Measurements from ENCODE around the gene GPR35.
A peak's percentile ranks its signal among the peaks of the same experiment; 100 is the strongest.

The GPR35 gene

DNA sequence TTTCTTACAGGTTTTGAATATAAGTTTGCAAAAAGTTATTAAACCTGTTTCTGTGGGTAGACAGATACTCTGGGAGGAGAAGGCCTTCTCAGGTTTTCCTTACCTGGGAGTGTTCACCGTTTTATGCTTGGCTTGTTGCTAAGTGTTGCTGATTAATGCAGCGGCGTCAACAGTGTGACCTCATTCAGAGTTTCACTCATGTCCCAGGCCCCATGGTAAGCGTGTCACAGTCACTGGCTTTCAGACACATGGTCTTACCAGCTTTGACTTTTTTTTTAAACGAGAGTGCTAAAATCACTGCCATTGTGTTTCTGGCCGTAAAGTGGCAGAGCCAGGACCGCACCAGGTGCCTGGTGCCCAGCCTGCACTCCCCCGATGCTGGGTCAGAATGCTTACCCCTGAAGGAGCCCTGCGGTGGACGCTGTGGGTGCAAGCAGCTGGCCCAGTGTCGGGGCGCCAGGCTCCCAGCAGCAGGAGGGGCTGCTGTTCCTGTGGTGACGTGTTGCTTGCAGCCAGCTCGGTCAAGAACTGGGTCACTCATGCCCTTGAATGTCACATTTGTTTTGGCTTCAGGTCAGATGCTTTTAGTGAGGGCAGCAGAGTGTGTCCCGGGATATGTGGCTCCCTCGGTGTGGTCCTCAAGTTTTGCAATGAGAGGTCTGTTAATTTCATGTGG, 35.3 kb upstream of the GPR35 start:
- DNase-seq = no peak

DNA sequence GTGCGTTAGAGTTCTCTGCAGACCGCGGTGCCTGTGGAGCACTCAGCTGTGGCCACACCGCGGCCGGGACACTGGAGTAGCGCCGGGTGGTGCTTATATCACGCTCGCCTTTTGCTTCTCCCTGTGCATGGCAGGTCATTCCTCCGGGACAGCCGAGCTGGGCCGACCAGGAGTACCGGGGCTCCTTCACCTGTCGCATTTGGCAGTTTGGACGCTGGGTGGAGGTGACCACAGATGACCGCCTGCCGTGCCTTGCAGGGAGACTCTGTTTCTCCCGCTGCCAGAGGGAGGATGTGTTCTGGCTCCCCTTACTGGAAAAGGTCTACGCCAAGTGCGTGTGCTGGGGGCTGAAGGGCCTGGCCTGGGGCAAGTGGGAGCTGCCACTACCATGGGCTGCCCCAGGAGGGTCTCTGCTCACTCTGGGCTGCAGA, 34.6 kb upstream of the GPR35 start:
- peak; percentile 7 for DNase-seq

DNA sequence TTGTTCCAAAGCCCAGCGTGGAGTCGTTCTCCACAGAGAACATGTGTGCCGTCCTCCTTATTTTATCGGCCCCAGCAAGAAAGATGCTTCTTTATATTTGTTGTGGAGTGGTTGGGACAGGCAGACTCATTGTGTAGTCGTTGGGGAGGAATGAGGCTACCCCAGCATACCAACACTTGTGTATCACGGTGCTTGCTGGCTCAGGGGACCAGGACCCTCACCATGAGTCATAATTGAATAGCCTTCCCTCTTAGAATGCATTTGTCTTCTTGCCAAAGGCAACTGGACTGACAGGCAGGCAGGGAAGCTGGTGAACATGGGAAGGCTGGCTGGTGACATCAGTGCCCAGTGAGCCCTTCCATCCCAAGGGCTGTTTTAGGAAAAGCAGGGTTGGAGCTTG, 34.1 kb upstream of the GPR35 start:
- no peak for DNase-seq

- no peak for DNase-seq
Measured at GRCh38 chr2:240591784-240592183, 33.5 kb upstream of the GPR35 start.

- DNase-seq = peak; percentile 3
Measured at GRCh38 chr2:240593026-240593702, 32.1 kb upstream of the GPR35 start.

DNA sequence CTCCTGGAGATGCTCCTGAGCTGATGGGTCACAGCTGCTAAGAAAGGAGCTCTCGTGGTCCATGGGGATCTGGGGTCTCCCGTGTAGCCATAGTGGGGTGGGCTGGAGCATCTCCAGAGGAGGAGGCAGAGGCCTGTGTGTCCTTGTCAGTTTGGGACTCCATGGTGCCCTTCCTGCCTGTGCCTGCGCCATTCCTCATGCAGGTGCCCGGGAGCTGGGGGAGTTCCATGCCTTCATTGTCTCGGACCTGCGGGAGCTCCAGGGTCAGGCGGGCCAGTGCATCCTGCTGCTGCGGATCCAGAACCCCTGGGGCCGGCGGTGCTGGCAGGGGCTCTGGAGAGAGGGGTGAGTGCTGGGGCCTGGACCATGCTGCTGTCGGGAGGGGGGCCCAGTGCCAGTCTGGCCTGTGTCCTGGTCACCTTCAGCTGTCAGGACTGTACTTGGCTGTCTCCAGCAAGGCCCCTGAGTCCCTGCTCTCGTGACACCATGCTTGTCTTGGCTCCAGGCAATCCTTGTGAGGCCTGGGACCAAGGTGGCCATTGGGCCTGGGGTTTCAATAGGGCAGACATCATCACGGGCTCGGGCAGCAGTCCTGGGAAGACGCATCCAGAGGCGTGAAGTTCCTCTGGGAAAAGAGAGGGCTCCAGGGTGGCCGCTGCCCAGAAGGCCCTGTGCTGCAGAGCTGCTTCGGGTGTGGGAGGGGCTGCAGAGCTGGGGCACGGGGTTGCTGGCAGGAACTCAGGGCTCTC, 31.4 kb upstream of the GPR35 start:
- DNase-seq = peak; percentile 8

- DNase-seq = peak; percentile 8
Measured at GRCh38 chr2:240594511-240595380, 30.5 kb upstream of the GPR35 start.

GRCh38 chr2:240595381-240596079, 29.8 kb upstream of the GPR35 start:
- peak; percentile 12 for DNase-seq

DNA sequence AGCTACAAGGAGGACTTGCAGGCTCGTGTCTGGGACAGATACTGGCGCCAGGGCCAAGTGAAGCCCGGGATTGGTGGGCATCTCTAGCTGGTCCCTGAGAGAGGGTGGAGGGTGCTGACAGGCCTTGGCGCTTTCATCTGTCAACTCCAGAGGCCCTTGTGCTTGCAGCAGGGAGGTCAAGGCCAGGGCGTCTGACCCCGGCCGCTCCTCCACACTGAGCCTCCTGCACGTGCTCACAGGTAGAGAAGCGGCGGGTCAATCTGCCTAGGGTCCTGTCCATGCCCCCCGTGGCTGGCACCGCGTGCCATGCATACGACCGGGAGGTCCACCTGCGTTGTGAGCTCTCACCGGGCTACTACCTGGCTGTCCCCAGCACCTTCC, 29.2 kb upstream of the GPR35 start:
- DNase-seq = peak; percentile 7

GRCh38 chr2:240596491-240596931, 28.8 kb upstream of the GPR35 start:
- DNase-seq = peak; percentile 9

DNA sequence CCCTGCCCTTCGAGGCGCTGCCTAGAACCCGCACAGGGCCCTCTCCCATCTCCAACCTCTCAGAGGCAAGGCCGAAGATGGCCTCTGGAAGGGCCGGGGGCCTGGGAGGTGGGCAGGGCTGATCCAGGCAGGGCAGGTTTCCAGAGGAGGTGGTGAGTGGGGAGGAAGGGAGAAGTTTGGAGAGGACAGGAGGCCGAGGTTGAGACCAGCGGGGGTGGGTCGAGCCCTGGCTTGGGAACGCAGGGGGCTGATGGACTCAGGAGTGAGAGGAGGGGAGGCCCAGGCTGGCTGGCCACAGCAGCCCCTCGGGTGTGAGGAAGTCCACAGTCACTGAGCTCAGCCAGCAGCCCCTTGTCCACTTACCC, 28.2 kb upstream of the GPR35 start:
- DNase-seq = peak; percentile 2

DNA sequence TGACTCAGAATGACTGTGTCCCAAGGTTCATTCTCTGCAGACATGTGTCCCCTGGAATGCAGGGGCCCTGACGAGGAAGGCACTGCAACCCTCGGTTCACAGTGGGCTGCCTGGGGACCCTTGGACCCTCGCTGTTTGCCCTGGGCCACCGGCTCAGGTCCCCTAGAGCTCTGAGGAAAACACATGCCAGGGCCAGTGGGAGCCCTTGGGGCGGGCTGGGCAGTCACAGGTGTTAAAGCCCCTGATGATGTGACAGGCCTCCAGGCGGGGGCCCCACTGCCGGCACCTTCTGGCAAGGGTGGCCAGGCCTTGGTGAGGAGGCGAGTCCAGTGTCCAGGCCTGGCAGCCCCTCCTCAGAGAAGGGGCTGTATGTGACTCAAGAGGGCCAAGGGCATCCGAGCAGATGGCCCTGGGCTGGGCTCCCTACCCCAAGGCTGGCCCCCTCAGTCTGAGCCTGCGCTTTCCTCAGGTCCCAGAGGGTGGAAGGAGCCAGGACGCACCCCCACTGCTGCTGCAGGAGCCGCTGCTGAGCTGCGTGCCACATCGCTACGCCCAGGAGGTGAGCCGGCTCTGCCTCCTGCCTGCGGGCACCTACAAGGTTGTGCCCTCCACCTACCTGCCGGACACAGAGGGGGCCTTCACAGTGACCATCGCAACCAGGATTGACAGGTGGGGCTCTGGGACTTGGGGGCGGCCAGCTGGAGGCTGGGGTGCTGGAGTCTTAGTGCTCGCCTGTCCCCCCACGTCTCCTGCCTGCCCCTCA, 27.7 kb upstream of the GPR35 start:
- peak; percentile 8 for DNase-seq

DNA sequence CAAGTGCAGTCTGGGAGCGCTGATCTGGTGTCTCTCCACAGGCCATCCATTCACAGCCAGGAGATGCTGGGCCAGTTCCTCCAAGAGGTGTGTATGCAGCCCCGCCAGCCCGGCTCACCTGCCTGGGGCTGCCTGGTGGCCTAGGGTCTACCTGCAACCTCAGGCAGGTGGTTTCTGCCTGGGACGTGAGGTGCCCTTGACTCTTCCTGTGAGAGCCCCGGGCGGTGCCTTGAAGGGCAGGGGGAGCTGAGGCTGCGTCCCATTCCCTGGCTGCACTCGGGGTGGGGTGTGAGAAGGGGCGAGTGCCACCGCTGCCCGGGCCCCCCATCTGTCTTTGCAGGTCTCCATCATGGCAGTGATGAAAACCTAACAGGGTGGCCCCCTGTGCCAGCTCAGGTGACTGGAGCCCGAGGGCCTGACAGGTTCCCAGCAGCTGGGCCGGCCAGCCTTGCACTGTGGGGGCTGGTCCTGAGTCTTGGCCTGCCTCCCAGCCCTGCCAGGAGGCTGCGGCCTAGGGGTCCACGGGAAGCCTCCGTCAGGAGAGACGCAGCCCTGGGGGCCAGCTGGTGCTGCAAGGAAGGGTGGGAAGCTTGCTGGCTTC, 26.9 kb upstream of the GPR35 start:
- peak; percentile 9 for DNase-seq

DNA sequence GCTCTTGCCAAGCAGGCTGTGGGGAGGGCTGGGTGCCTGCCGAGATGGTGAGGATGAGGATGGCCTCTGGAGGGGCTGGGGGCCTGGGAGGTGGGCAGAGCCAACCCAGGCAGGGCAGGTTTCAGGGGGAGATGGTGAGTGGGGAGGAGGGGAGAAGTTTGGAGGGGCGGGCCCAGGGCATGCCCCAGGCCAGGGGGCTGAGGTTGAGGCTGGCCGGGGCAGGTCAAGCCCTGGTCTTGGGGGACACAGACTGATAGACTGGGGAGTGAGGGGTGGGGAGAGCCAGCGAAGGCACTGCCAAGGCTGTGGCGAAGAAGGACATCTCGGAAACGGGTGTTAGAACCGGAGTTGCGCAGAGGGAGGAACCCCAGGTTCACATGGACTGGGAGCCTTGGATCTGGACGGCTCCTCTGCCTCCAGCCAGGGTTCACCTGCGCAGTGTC, 26.1 kb upstream of the GPR35 start:
- peak; percentile 7 for DNase-seq

GRCh38 chr2:240600451-240600961, 24.8 kb upstream of the GPR35 start:
- peak; percentile 4 for DNase-seq

DNA sequence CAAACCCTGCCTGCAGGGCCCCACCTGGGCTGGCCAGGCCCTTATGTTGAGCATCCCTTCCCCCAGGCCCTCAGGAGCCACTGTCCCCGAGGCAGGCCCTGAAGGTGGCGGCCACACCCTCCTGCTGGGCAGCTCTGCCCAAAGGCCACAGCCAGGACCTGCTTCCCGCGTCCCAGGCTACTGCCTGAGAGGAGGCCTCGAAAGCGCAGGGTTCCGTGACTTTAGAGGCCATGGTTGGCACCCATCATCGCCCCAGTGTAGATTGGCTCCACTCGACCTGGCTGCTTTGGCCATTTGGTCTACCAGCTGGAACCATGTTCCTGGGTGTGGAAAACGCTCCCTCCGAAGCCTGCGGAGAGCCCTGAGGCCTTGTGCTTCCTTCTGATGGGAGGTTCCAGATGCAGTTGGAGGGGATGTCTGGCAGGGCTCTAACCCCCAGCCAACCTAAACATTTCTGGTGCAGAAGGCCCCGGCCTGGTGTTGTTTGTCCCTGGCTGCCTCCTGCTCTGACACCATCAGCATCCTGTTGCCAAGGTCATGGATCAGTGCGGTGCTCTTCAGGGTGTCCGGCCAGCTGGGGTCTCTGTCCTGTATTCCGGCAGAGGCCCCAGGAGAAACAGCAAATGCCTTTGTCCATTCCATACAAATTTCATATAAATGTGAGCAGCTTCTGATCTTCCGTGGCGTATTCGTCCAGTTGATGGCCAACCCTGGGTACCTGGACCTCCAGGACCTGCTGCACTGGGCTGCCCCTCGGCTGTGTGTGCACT, 24.0 kb upstream of the GPR35 start:
- DNase-seq = no peak

DNA sequence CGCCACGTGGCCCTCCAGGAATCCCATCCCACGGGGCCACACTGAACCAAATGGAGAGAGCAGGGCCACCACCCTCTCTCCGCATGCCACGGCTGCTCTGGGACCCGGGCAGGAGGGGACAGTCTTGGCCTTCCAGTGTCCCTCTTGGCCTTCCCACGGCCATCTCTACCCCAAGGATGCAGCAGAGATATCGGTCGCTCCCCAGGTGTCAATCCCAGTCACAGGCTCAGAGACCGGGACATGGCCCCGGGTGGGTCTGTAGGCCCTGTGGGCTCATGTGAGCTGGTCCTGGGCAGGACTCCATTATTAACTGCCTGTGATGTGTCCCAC, 23.5 kb upstream of the GPR35 start:
- DNase-seq = peak; percentile 7

DNA sequence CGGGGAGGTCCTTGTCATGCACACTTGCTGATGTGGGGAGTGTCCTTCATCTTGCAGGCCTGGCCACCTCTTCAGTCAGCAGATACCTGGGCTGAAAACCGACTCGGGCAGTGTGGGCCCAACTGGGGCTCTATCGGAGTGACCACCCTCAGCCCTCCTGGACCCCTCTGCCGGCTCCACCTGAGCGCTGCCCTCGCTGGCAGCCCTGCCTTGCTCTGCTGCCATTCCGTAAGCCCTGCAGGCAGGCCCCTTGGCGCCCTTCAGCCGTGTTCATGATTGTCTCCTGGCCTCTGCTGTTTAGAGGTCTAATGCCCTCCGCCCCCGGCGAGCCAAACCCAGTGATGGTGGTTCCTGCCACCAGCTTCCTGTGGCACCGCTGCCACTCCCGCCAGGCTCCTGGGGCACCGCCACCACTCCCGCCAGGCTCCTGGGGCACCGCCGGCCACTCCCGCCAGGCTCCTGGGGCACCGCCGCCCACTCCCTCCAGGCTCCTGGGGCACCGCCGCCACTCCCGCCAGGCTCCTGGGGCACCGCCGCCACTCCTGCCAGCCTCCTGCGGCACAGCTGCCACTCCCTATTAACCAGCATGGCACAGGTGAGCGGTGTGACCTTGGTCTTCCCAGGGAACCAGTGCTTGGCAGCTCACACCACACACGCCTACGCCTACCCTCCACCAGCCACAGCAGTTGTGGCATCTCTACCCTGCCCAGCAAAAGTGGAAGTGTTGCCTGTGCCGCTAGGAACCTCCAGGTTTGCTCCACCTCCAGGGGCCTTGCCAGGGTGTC, 22.8 kb upstream of the GPR35 start:
- DNase-seq = peak; percentile 7

Measured in activated naive CD4-positive, alpha-beta T cell treated with anti-CD3 and anti-CD28 coated beads, Interleukin-2, amount 50 U/mL, for 16 hours (primary cell).